Mucosa of gallbladder (tissue), 1 donor: ENCODE measurements around the gene RFTN1. TPM values are rescaled to one million over a fixed set of nuclear protein-coding genes. Genes with fewer than 3 reads are reported as not detected.

Source experiments
- DNase-seq: peaks from one replicate; pipeline ENCODE4 v3.0.0-alpha.2; 2020; ENCODE audit warnings: low spot score
- total RNA-seq: library from RNA; stranded (reverse); gene quantifications from one replicate; pipeline ENCODE4 v1.2.1, GENCODE V29; 2021
- donor health status: DM: no; HTN: no; CAD: no.

The RFTN1 gene
- total RNA-seq, 1 donor from 2014 or later: 11.4 TPM

DNA sequence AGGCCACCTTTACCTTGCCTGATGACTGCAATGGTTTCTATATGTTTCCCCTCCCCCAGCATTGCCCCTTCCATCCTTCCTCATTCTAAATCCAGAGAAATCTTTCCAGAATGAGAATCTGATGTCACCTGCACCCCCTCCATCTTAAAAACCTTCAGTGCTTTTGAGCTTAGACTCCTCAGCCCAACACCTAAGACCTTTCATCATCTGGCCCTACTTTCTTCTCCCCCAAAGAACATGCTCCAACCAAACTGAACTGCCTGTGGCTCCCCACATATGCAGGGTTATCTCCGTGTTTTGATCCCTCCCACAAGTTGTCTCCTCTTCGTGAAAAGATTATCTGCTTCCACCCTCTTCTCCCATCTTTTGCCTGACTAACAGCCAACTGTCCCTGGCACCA lies 27.3 kb downstream of the RFTN1 start:
- DNase-seq: no peak

DNA sequence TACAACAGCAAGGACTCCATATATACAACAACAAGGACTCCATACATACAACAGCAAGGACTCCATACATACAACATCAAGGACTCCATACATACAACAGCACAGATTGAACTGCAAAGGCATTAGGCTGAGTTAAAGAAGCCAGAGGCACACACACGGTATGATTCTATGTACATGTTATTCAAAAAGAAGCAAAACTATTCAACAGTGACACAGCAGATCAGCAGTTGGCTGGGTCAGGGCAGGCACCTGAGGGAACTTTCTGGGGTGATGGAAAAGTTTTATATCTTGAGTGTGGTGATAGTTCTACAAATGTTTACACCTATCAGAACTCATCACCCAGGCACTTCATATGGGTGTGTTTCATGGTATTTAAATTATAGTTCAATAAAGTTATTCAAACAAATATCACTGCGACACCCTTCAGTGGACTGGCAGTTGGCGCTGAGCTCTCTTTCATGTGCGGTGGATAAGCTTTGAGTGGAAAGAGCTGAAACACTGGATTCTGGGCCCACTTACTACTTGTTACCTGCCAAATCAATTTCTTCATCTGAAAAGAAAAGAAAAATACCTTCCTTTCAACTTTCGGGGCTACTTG lies 28.0 kb downstream of the RFTN1 start:
- DNase-seq: no peak

DNA sequence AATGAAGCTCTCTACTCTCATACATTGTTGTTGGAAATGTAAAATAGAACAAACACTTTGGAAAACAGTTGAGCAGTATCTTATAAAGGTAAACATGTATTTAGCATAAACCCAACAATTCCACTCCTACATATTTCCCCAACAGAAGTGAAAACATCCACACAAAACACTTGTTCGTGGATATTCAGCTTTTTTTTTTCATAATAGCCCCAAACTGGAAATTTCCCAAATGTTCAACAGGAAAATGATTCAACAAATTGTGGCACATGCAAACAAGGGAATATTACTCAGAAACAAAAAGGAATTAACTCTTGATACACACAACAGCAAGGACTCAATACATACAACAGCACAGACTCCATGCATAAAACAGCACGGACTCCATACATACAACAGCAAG lies 28.5 kb downstream of the RFTN1 start:
- DNase-seq: no peak

DNA sequence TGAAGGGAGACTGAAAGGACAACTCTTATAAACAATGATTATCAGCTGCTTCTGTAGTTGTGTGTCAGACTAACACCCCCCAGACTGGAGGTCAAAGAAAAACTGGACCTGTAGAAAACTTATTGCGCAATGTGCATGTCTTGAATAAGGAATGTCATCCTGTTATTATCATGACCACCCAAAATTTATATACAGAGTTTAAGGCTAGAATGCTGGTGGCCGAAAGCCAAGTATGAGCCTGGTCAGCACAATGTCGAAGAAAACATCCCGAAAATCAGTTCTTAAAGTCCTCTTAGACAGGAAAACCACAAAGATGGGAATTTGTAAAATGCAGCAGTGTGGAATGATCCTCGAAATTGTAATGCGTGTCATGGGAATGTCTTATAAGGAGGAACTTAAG lies 29.3 kb downstream of the RFTN1 start:
- DNase-seq: peak; percentile 70

DNA sequence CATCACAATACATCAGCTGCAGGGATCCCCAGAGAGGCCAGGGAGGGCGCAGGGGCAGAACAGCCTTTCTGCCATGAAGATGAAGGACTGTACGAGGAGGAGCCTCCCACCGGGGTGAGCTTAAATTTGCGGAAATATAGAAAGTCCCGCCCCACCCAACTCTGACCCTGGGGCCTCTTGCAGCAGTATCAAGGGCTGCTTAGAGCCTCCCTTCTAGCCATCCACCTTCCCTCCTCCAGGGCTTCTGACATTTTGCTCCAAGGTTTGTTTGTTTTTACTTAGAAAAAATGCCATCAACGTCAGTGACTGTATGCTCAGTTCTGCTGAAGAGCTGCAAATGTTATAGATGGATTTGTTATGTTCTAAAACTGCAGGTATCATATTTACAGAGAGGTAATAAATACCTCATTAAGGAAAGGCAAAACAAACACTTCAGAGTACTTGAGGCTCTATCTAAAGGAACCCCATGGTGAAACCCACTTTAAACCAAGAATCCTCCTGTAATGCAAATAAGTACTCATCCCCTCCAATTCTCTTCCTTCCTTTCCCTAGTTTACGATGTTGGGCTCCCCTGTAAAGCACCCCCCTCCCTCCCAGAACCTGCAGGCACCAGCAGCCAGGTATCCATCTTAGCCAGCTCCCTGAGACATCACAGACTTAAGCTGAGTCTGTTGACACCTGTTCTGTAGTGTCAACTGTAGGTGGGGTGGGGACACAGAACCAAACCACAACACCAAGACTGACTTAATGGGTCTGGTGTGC lies 30.5 kb downstream of the RFTN1 start:
- DNase-seq: no peak

DNA sequence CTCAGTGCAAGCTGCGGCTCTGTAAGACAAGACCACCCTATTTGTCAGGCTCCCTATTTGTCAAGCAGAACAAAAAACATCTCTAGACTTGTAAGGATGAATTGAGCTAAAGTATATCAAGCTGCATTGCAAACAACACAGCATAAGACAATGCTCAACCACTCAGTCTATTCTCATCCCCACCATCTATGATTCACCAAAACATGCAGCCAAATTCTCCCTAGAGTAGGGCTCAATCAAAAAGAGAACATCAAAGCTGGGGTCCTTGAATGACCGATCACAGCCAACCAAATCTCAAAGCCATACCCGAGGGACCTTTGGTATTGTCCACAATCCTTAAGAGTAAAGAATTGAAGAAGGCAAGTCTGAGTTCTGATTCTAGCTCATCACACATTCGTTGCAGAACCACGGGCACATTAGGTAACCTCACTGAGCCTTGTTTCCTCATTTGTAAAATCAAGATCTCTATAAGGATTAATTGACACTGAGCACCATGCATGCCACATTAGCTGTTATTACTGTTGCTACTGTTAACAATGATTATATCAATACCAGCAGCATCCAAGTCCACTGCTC lies 31.2 kb downstream of the RFTN1 start:
- no peak for DNase-seq

DNA sequence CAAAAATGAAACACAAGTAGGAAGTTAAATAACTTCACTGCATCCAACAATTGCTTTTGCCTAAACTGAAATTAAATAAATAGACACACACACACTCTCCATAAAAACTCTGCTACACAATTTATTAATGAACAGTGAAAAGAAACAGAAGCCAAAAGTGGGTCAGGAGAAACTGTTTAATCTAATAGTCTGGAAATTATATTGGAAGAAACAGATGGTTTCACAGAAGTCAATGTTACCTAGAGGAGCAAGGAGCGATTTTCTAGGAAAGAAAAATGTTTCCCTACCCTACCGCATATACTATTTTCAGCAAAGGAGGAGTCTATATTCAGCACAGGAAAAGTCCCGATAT lies 32.0 kb downstream of the RFTN1 start:
- no peak for DNase-seq

DNA sequence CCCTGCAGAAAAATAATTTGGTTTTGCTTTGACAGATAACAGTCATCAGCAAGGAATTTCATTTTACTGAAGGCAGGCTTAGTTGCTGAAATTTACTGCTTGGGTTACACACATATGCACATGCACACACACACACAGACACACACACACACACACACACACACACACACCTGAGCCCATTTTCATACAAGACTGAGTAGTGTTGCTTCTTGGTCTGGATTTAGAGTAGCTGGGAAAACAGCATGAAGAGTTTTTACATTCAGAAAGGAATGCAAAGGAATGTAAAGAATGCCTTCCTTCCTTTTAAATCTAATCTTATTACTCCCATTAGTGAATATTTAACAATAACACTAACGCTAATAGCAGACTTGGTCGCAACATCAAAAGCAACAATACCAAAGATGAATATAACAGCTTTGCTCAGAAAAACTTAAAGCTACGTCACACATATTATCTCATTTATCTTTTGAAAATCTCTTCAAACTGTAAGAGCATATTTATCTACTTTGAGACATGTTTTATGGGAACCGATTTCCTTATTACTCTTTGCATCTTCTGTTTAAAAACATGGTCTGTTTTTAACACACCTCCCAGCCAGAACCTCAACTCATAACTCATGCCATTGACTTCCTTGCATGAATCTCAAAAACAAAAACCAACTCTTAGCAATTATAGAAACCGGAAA lies 32.5 kb downstream of the RFTN1 start:
- DNase-seq: no peak

DNA sequence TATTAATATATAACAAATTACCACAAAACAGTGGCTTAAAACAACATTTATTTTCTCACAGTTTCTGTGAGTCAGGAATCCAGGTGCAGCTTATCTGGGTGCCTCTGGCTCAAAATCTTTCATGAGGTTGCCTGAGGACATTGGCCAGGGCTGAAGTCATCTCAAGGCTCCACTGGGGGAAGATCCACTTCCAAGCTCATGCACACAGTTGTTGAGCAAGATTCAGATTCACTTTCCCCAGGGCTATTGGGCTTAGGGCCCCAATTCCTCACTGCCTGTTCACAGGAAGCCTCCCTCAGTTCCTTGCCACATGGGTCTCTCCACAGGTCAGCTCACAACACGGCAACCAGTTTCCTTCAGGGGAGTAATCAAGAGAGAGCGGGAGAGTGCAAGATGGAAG lies 35.0 kb downstream of the RFTN1 start:
- DNase-seq: no peak

DNA sequence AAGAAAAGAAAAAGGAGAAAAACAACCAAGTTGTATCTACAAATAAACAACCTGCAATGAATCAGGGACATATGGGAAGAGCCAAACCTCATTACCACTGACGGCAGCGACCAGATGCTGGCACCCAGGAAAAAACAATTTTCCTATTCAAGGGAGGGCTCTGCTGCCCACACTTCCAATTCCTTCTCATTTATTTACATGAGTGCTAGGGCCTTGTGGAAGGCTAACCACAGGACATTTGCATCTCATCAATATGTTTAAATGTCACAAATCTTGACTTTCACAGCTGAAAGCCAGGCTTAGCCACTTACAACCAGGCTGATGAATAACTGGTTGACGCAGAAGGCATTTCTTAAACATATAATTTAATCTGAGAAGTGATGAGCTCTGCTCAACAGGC lies 36.0 kb downstream of the RFTN1 start:
- no peak for DNase-seq

DNA sequence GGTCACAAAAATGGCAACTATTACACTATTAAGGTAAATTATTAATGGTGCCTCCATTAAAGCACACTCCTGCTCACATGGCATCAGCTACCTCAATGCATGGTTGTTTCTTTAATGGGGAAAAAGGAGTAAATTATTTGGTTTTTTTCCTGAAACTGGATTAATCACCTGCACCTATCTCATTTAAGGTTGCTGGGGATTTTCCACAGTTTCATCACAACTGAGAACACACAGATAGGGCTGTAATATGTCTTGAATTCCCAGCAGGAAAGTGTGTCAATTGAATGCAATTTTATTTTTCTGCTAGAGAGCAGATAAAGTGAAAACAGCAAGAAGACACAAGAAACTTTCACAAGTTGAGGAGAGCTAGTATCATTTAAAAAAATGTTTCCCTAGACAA lies 36.4 kb downstream of the RFTN1 start:
- DNase-seq: no peak

DNA sequence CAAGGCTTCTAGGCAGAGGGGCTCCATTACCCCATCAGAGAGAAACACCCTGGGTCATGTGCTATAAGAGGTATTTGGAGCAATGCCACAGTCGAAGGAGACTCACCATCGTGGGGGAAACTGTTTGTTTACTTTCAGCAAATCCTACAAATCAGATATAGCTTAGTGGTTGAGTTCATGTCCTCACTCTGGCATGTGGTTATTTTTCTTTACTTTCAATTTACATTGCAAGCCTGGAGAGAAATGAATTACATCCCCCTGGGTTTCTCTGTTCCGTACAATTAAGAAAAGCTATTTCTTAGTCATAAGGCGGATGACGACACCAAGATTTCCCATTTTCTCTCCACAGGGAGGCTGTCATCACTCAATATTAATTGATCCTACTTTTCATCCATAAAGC lies 36.9 kb downstream of the RFTN1 start:
- no peak for DNase-seq

DNA sequence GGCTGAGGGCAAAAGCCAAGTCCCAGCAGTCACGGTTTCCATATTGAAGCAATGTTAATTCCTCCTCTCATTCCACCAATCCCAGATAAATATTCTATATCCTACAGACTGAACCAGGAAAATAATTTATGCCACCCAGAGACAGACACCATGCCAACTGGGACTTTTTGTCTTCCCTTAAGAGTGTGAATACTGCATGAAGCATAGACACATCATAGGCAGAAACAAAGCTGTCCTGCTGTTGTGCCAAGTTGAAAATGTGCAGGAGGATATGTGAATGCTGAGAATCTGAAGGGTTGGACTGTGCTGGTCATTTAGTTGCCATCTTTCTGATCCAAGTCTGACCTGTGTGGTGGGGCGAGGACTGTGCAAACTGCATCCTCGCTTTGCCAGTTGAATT lies 37.7 kb downstream of the RFTN1 start:
- no peak for DNase-seq

DNA sequence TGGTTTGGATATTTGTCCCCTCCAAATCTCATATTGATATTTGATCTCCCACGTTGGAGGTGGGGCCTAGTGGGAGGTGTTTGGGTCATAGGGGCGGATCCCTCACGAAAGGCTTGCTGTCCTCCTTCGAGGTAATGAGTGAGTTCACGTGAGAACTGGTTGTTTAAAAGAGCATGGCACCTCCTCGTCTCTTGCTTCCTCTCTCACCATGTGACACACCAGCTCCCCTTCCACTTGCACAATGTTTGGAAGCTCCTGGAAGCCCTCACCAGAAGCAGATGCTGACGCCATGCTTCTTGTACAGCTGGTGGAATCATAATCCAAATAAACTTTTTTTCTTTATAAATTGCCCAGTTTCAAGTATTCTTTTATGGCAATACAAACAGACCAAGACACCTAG lies 38.6 kb downstream of the RFTN1 start:
- no peak for DNase-seq

DNA sequence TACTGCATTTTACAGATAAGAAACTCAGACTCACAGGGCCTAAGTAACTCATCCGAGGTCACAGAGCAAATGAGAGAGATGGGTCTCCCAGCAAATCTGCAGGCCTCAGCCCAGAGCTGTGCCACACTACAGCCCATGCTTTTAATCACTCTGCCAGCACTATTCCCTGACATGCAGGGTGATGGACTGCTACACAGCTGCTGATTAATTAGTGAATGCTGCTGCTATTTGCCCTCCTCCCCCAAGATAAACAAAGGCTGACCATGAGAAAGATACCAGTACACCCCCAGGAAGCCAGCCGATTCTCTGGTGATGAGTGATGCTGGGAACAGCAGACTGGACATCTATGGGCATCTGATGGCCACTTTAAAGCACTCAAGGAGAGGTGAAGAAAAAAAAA lies 39.3 kb downstream of the RFTN1 start:
- DNase-seq: no peak

DNA sequence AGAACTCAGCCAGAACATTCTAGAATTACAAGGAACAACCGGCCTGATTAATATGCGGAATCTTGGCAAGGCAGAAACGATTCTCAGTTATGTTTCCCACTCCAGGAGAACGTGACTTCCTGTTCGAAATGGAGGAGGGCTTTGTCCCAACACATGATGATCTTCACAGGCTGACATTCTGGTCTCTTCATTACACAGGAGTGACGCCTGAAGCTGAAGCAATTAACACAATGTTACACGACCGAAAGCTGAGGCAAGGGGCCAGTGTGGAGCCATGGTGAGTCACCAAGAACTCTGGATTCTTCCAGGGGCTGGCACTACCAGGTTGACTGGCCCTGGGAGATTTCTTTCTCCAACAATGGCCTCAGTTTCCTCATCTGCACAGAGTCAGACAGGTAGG lies 40.9 kb downstream of the RFTN1 start:
- no peak for DNase-seq

DNA sequence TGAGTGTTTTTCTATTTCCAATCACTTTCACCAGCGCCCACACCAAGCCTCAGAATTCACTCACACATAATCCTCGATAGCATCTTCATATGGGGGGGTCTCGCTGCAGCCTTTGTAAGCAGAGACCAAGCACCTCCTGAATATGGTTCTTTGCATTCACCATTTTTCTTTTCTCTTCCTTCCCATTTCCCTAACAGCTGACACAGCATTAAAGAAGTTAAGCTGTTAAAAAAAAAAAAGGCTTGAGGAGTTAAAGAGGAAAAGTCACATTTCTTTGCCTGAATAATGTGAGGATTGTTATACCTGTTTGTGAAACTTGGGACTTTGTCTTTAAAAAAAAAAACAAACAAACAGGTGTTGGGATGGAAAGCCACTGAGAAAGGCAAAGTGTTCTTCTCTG lies 41.6 kb downstream of the RFTN1 start:
- no peak for DNase-seq

DNA sequence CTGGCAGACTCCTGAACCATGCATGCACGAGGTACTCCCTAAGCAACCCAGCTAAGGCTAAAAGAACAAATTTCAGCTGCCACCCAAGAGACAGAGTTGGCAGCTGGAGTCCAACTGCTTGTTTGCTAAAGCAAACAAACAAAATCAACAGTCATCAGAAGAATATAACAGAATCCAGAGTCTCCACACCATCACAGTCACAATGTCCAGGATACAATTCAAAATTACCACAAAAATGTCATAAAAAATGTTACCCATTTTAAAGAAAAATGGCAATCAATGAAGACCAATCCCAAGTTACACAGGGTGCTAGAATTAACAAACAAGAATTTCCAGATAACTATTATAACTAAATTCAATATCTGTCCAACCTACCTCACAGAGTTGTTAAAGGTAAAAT lies 42.9 kb downstream of the RFTN1 start:
- no peak for DNase-seq

DNA sequence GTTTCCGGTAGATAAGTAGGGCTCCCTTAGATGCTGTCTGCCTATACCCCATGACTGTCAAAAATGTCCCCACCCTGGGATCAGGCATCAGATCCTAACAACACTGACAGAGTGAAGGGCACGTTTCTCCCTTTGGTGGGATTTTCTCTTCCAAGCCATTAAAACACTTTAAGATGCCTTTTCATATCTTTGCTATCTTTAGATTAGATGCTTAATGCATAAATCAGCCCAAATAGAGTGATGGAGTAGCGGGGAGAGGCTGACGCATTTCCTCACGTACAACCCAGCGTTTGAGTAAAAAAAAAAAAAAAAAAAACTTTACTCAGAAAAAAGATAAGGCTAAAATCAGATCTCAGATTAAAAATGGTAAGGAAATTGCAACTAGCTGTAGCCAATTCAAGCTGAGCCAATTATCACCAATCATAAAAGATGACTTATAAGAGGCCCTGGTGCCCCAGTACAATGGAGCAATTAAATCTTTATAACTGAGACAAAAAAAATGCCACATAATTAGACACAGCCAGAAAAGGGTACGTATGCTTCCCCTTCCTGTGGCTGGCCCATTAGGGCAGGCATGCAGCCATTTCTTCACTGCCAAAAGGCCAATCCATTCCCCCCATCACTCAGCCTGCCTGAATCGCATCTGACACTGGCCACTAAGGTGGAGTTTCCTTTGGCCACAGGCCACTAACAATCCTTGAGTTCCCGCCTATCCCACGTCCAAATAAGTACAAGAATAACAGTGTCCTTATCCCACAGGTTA lies 45.0 kb downstream of the RFTN1 start:
- DNase-seq: no peak

DNA sequence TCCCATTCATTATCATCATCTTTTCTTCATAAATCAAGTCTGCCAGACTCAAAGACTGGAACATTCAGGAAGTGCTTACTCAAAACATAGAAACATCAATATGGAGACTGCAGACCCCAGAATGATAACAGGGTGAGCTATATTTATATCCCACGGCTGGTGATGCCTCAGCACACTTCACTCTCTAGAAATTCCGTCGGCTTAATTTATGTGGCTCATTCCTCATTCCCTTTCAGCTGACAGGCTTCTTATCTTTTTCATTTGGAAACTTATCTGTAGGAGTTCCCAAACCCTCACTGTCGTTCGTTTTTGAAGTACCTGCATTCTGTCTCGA lies 45.5 kb downstream of the RFTN1 start:
- no peak for DNase-seq

DNA sequence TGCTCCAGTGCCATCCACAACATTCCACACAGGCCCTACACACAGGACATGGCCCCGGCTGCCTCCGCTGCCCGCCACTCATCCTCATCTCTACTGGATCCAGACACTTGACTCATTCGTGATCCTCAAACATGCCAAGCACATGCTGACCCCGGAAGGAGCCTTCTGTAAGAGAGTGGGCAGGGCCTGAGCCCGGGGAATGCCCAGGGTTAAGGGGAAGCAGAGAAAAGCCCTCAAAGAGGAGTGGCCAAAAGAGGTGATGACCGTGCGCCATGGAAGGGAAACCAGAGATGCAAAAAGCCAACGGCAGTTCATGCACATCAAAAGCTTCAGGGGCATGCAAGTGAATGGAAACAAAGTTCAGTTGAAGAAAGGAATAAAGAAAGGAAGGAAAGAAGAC lies 46.1 kb downstream of the RFTN1 start:
- DNase-seq: no peak

DNA sequence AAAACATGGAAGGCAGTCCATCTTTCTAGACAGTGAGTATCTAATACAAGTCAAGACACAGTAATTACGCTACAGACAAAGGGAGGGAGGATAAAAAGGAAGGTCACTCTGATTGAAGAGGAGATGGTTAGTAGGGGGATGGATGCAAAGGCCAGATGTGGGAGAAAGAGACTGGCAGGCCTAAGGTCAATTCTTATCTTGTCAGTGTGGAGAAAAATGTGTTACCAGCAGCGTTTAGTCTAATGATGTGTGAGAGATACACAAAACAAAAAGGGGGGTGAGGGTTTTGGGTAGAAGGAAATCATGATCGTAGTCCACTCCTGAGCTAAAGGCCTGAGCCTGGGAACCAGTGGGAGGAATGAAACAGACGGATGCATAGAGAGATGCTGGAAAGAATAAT lies 46.7 kb downstream of the RFTN1 start:
- no peak for DNase-seq
